SK-N-MC (cell line): ENCODE measurements around the gene ZMIZ1.

Experiments used
- EZH2 ChIP-seq: fragments of 200-600 bp; sonication (generic); IDR thresholded peaks from one replicate; pipeline ENCODE4 v1.6.1; 2017; ENCODE audit warnings: antibody characterized with exemption
- POLR2AphosphoS5 ChIP-seq: IDR thresholded peaks from 2 replicates; pipeline ENCODE4 v1.6.1; 2012; ENCODE audit warnings: mild to moderate bottlenecking, low read depth, low read length, borderline replicate concordance

DNA sequence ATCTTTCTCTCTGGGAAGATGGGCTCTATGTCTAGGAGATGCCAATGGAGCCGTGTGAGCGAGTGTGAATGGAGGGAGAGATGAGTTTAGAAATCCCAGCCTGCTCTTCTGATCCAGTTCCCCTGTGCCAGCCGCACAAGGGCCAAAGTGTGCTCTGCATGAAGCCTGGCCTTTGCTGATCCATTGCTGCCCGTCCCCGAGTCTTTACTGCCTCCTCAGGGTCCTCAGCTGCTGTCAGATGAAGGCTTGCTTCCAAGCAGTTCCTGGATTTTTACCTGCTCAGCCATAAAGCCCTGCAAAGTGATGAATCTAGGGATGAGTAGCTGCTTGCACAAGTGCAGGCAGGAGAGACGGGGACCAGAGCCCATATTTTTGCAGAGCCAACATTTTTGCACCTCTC, 115.9 kb downstream of the ZMIZ1 start:
- no peak for TF ChIP-seq POLR2AphosphoS5
- no peak for TF ChIP-seq EZH2
